H7 (cell line): ENCODE results near the gene BCAR3. TPM values are rescaled to one million over a fixed set of nuclear protein-coding genes. Genes with fewer than 3 reads are reported as not detected.
"Not testable (repeated sequence)": the region's sequence is repeated elsewhere in the genome, so short reads cannot be mapped to it uniquely, and the experiment has no call there.

ENCODE experiments used
- DNase-seq: peaks from one replicate; pipeline ENCODE4 v3.0.0; 2012
- H3K27me3 ChIP-seq: 2 replicates; pipeline ENCODE4 v1.6.0; 2011; ENCODE audit warnings: mild to moderate bottlenecking, low read length; ENCODE audit not compliant: control insufficient read depth, insufficient read depth
- H3K36me3 ChIP-seq: replicated peaks from 2 replicates; pipeline ENCODE4 v1.5.1; 2011; ENCODE audit warnings: low read length; ENCODE audit not compliant: control insufficient read depth, insufficient read depth
- H3K4me3 ChIP-seq: 2 replicates; pipeline ENCODE4 v1.5.1; 2011; ENCODE audit warnings: low read depth, mild to moderate bottlenecking, control low read depth, low read length, moderate library complexity; ENCODE audit not compliant: insufficient read depth
- total RNA-seq: library from RNA; depleted of rRNA; stranded (reverse); fragments of >200 nt; shearing (Covaris generic); gene quantifications from 2 replicates; pipeline ENCODE4 v1.2.3, GENCODE V29; 2014

BCAR3 gene
- total RNA-seq, 1 experiment from 2014 or later, result 67.4 TPM

DNA sequence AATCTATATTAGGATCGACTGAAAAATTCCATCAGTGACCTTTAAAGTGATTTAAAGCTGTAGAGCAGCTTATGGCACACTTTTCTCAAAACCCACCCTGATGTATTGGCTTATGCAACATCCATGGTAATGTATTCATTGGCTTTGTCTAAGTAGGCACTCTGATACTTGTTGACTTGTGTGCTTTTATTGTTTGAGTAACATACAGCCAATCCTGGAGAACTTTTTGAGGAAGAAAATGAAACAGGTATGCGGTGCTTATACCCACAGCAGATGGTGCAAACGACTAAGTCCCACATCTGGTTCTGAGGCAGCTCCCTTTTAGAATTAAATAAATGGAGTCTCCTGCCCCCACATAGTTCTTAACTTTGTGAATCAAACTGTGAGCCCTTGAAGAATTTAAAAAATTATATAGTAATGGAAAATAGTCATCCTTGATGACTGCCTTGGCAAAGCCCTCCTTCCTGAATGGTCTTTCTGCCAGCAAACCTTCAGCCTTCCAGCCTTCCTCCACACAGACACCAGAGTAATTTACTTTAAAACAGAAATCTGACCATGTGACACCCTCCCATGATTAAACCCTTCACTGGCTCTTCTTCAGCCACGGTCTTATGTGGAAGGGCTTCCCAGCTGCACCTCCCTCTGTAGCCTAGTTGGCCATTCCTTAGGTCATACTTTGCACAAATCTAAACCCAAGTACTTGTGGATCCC lies 116.0 kb downstream of the BCAR3 start:
- no peak for DNase-seq
- peaks cover 6% of the 10 kb centered on the region for H3K36me3 ChIP-seq
- no peaks in the 10 kb centered on the region for H3K27me3 ChIP-seq
- no peak overlapping the region for H3K4me3 ChIP-seq

DNA sequence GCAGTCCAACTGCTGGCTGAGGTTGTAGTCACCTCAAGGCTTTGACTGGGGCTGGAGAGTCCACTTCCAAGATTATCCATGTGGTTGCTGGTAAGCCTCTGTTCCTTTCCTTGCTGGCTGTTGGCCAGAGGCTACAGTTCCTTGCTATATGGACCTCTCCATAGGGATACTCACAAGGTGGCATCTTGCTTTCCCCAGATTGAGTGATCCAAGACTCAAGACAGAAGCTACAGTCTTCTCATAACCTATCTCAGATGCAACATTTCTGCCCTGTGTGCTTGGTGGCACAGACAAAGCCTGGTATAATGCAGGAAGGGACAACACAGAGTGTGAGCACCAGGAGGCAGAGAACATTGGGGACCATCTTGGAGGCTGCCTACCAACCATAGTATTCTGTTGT lies 121.9 kb downstream of the BCAR3 start:
- H3K36me3 ChIP-seq, result peaks cover 2% of the 10 kb centered on the region; the same call in 1 of the 2 replicates
- H3K27me3 ChIP-seq, result no peaks in the 10 kb centered on the region
- no peak for DNase-seq
- H3K4me3 ChIP-seq, result no peak overlapping the region

DNA sequence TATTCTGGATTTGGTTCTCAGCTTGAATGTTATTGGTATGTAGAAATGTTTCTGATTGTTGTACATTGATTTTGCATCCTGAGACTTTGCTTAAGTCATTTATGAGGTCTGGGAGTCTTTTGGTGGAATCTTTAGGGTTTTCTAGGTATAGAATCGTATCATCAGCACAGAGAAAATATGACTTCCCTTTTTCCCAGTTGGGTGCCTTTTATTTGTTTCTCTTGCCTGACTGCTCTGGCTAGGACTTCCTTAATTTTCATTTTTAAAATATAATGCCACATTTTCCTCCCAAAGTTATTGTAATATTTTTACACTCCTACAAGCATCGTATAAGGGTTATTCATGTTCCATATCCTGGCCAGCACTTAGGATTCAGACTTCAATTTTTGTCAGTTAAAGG lies 122.6 kb downstream of the BCAR3 start:
- H3K4me3 ChIP-seq, result no peak overlapping the region
- no peaks in the 10 kb centered on the region for H3K27me3 ChIP-seq
- no peak for DNase-seq
- peaks cover 2% of the 10 kb centered on the region; the same call in 1 of the 2 replicates for H3K36me3 ChIP-seq

DNA sequence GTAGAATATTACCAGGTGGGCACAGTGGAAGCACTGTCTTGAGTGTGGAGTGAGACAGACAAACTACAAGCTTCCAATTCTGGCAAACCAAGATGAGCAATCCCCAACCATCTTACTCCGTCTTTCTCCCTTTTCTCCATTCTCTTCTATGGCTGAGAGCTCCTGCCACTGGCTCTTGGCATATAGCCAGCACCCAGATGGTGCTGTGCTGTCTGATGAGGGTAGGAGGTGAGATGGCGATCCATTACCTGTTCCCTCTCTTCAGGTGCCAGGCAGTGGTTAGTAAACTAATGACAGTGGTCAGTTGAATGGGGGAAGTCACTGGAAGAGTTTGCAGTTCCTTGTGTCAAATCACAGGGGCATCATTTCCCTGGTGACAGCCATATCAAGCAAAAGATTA lies 125.3 kb downstream of the BCAR3 start:
- H3K27me3 ChIP-seq, result no peaks in the 10 kb centered on the region
- H3K4me3 ChIP-seq, result no peak overlapping the region
- H3K36me3 ChIP-seq, result no peaks in the 10 kb centered on the region; the same call in 1 of the 2 replicates
- DNase-seq, result no peak

DNA sequence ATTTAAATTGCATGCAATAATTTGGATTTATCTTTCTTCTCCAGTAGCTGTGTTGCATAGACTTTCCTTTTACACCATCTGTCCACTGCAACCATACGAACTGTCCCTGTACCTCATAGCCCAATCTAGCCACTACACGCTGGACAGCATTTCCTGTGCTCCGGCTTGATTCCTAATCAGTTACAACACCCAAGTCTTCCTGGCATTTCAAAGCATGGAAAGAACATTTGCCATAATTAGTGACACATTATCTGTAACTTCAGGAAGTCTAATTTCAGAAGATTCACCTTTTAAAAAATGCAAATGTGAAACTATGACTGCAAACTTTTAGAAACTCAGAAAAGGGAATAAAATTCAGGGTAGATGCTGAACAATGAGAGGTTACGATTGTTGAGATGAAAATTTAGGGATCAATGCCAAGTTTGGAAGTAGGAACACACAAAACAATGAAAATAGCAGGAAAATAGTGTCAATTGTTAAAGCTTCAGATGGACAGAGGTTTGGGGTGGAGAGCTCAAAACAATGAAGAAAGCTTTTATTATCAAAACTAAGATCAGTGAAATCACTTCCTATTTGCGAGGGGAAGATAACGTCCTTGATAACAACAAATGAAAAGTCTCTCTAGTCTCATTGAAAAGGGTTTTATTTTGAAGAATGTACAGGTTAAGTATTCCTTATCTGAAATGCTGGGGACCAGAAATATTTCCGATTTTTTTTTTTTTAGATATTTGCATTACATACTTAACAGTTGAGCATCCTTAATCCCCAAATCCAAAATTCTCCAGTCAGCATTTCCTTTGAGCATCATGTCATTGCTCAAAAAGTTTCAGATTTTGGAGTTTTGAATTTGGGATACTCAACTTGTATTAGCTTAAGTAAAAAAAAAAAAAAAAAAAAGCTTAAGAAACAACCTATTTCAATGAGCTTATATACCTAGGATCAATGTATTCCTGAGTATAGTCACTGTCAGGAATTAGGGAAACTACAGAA lies 126.5 kb downstream of the BCAR3 start:
- no peaks in the 10 kb centered on the region for H3K27me3 ChIP-seq
- DNase-seq, result no peak
- no peak overlapping the region for H3K4me3 ChIP-seq
- H3K36me3 ChIP-seq, result peaks cover 3% of the 10 kb centered on the region

DNA sequence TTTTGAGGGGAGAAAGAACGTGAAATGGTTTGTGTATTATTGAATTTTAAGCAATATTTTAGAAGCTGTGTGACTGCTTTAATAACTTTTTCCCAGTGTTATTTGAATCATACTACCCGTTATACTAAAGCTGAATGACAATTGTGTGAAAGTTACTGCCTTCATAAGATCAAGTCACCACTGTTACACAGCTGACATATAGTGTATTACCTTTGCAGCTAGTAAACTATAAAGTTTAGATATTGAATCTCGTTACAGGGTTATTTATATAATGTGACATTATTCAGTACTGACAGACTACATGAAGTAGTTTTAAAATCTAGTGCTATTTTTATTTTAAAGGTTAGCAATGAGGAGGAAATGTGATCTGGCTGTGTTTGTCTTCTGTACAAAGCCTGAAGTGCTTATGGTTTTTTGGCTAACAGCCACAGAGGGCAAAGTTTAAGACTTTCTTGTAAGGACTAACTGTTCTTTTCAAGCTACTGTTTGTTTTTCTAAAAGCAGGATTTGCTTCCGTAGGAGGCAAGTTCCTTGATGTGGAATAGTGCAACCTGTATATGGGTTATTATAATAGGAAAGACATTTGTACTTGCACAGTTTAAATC lies 127.6 kb downstream of the BCAR3 start:
- not testable (repeated sequence) for H3K36me3 ChIP-seq, H3K4me3 ChIP-seq, H3K27me3 ChIP-seq, DNase-seq

DNA sequence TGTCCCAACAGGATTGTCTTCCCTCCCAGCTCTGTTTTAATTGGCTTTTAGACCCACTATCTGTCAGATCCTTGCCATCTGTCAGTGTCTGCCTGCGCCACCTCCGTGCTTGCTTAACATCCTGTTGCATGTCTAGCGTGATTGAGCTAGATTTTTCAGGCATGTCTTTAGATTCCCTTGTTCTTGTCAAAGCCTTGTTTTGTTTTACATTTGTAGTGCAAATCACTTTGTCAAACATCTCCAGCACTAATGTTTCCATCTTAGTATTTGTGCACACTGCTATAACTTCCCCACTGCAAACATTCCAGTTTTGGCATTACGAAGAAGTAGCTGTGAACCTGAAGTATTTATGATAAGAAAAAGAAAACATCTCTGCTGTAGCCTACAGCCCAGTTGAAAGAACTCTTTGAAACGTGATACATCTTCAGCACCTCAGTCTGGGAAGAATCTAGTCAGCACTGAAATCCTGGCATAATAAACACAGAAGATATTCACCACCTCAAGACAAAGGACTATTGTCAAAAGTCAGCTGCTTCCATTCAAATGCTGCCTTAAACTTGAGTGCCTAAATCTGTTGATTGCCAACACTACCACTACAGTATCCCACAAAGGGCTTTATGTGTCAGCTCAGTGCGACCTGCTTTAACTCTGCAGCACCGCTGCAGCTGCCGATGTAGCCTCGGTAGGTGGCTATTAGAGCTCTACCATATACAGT lies 128.7 kb downstream of the BCAR3 start:
- H3K4me3 ChIP-seq, result no peak overlapping the region
- no peaks in the 10 kb centered on the region for H3K27me3 ChIP-seq
- H3K36me3 ChIP-seq, result peaks cover 7% of the 10 kb centered on the region
- DNase-seq, result no peak

DNA sequence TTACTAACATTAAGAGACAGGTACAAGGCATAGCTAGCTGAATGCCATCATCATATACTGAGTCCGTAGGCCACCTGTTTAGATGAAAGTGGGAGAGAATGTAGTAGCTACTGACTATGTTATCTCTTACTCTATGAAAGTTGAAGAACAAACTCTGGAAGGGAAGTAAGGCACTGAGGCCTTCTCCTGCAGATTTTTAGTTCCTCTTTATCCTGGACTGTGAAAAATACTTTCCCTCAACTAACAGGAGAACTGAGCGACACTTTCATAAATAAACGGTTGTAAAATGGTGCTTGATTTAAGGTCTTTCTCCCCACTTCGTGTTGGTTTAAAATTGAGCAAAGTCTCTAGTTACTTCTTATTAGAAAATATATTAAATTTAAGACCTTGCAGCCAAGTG lies 131.8 kb downstream of the BCAR3 start:
- Histone ChIP-seq H3K4me3 (no peak overlapping the region), H3K36me3 (peaks cover 7% of the 10 kb centered on the region), H3K27me3 (no peaks in the 10 kb centered on the region)
- no peak for DNase-seq

DNA sequence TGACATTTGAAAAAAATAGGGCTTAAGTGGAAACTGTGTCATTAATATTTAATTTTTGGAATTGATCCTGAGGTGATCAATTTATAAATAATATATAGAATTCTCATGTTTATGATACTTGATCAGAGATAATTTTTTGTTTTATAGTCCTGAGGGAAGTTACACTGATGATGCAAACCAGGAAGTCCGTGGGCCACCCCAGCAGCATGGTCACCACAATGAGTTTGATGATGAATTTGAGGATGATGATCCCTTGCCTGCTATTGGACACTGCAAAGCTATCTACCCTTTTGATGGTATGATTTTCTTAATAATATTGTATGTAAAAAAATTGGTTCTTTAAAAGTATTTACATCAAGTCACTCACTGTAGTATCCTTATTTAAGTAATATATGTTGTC lies 132.5 kb downstream of the BCAR3 start:
- Histone ChIP-seq H3K4me3 (no peak overlapping the region), H3K27me3 (no peaks in the 10 kb centered on the region), H3K36me3 (peaks cover 7% of the 10 kb centered on the region)
- no peak for DNase-seq

DNA sequence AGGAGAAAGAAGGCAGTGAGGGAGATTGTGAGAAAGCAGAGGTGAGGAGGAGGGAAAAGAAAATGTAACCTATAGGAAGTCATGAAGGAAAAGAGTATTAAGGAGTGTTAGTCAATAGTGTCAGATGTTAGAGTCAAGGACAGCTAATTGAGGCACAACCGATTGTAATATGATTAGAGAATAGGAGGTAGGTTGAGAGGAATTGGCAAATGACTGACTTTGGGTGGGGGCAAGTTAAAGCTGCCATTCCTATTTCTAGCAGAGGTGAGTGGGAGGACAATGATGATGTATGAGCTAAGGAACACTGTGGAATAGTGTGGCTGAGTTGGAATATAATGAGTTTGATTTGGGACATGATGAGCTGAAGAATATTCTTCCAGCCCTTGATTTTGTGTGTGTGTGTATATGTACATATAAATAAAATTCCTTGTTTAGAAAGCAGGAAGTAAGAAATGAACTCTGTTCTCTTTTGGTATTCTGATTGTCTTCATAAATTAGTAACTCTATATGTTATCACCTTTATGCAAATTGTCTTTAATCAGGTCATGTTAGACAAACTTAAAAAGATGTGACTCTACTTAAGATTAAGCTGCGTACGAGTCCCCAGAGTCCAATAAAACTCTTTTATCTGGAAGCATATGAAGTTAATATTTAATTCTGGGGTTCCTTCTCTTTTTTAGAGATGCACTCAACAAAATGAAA lies 135.3 kb downstream of the BCAR3 start:
- DNase-seq, result no peak
- peaks cover 7% of the 10 kb centered on the region for H3K36me3 ChIP-seq
- no peak overlapping the region for H3K4me3 ChIP-seq
- no peaks in the 10 kb centered on the region for H3K27me3 ChIP-seq

DNA sequence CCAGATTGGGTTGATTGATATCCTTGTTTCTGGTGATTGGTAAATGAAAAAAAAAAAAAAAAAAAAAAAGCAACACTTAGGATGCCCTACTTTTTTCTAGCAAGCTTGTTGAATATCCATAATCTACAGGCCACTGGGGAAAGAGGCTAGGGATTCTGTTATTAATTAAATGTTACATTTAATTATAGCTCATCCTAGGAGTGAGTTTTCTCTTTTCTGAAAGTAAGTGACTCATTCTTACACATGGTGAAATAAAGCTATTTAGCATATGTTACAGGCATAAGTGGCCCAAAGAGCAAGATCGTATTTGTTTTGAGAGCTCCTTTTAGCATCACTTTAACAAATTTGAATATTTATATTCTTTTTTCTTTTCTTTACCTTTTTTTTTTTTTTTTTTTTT lies 139.2 kb downstream of the BCAR3 start:
- no peak for DNase-seq
- H3K4me3 ChIP-seq, result no peak overlapping the region
- no peaks in the 10 kb centered on the region for H3K27me3 ChIP-seq
- no peaks in the 10 kb centered on the region; the same call in none of the 2 replicates for H3K36me3 ChIP-seq

DNA sequence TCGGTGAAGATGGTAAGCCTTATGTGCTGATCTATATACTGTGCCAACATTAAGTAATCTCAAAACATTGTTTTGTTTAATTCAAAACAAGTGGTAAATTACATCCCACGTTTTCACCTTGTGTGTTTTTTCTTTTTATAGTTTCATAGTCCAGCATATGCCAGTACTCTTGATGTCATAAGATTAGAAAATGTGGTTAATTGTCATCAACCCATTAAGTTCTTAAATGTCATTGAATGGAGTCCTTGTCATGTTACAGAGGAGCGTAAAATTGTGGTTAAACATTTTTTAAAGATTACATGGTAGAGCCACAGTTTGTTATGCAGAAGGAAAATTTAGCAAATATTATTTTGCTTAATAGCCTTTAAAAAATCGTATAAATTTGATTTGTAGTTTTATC lies 140.6 kb downstream of the BCAR3 start:
- H3K4me3 ChIP-seq, result no peak overlapping the region
- DNase-seq, result no peak
- H3K27me3 ChIP-seq, result no peaks in the 10 kb centered on the region
- H3K36me3 ChIP-seq, result no peaks in the 10 kb centered on the region; the same call in 1 of the 2 replicates

DNA sequence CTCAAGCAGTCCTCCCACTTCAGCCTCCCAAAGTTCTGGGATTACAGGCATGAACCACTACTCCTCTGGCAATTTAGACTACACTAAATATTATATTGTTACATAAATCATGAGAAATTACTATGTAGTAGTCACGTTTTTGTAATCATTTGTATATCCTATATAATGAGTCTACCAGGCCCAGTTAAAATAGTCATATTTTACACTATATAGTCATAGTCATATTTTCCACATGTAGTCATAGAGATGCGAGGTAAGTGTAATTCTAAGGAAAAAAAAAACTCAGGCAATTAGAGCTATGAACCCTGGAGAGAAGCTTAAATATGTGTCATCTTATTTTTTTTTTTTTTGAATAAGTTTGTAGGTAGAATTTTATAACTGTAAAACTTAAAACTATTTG lies 143.7 kb downstream of the BCAR3 start:
- DNase-seq, result no peak
- Histone ChIP-seq H3K36me3 (no peaks in the 10 kb centered on the region; the same call in 1 of the 2 replicates), H3K4me3 (no peak overlapping the region), H3K27me3 (no peaks in the 10 kb centered on the region)

DNA sequence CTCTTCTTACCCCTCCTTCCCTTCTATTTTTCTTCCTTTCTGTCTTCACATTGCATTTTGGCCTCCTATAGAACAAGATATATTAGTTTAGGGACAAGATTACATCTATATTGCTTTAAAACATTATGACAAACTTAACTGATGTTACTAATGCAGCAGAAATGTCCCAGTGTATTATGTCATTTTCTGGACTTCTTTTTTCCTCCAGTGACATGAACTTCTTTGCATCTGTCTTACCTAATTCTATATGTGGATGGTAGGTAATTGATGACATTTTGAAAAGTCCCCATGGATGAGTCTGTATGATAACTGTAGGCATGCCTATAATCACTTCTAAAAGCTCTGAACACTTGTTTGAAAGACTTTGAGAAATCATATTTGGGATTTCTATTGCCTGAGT lies 144.2 kb downstream of the BCAR3 start:
- no peaks in the 10 kb centered on the region; the same call in 1 of the 2 replicates for H3K36me3 ChIP-seq

More for the DNA sequence above, 144.2 kb downstream of the BCAR3 start:
- Histone ChIP-seq H3K4me3 (no peak overlapping the region), H3K27me3 (no peaks in the 10 kb centered on the region)
- DNase-seq, result no peak
